Measurements from ENCODE around the gene OXER1. TPM values are rescaled to one million over a fixed set of nuclear protein-coding genes. Genes with fewer than 3 reads are reported as not detected.

OXER1 gene
- total and polyA plus RNA-seq, 2 of the 13 experiments (the other 11 are each of a cell fraction or from before 2014, with no cell fraction given): 8.0 to 9.0 TPM

DNA sequence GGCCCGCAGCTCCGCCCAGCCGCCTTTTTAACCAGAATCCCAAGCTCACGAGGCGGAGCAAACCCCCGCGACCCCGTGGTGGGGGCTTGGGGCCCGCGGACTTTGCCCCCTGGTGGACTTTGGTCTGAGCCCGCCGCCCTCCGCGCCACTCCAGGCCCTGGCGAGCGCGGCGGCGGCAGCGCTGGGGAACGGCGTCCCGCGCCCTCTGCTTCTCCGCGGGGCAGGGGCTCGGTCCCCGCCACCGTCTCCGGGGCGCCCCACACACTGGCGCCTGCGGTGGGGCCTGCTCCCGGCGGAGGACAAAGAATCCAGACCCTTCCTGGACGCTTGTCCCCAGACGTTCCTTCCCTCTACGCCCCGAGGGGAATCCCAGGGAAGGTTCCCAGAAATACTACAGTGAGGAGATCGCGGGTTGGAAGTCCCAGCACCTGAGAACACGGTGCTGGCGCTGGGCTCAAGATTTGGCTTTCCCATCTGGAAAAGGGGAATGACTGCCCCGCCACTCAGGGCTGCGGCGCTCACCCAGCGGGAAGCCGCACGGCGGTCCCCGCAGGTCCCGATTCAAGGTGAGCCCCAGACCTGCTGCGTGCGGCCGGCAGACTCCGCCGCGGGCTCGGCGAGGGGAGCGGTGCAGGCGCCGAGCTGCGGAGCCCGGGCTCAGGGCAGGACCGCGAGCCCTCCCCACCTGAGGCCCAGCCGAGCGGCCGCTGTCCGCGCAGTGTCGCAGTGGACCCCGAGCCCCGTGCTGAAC, 28.8 kb upstream of the OXER1 start, which contains the start of gene HAAO (continued):
- TF ChIP-seq ZNF737 (CRISPR knock-in tag; IDR thresholded peaks at IDR 0.05; ENCODE audit: borderline replicate concordance) (peak; percentile 59; the same call in 1 of the 2 replicates), YY1 (IDR thresholded peaks at IDR 0.05; ENCODE audit: insufficient read depth, insufficient replicate concordance, low read depth, low read length) (peak; percentile 90), TAF1 (CRISPR knock-in tag; IDR thresholded peaks at IDR 0.05) (peak; percentile 98), HNRNPUL1 (IDR thresholded peaks at IDR 0.05; ENCODE audit: low read depth, low read length) (no peak; the same call in none of the 2 replicates), HOXA7 (CRISPR knock-in tag; IDR thresholded peaks at IDR 0.05) (peak; percentile 33; the same call in 1 of the 2 replicates), ZNF564 (CRISPR knock-in tag; IDR thresholded peaks at IDR 0.05) (peak; percentile 93), SP4 (CRISPR knock-in tag; IDR thresholded peaks at IDR 0.05) (peak; percentile 89), ZNF562 (CRISPR knock-in tag; IDR thresholded peaks at IDR 0.05; ENCODE audit: borderline replicate concordance) (no peak; the same call in 1 of the 2 replicates), POLR2AphosphoS5 (IDR thresholded peaks at IDR 0.05; ENCODE audit: low read depth, low read length) (peak; percentile 97), ZFP37 (CRISPR knock-in tag; IDR thresholded peaks at IDR 0.05; ENCODE audit: borderline replicate concordance) (peak; percentile 80; the same call in 1 of the 2 replicates), NCOR1 (IDR thresholded peaks at IDR 0.05; ENCODE audit: borderline replicate concordance, low read length) (peak; percentile 100), BRD4 (CRISPR knock-in tag; IDR thresholded peaks at IDR 0.05) (peak; percentile 99), ZNF775 (CRISPR knock-in tag; IDR thresholded peaks at IDR 0.05; ENCODE audit: borderline replicate concordance) (peak; percentile 72), ZBTB7A (CRISPR knock-in tag; IDR thresholded peaks at IDR 0.05) (peak; percentile 99), RELA (CRISPR knock-in tag; IDR thresholded peaks at IDR 0.05) (peak; percentile 93)
- TF ChIP-seq, protein P1, sequence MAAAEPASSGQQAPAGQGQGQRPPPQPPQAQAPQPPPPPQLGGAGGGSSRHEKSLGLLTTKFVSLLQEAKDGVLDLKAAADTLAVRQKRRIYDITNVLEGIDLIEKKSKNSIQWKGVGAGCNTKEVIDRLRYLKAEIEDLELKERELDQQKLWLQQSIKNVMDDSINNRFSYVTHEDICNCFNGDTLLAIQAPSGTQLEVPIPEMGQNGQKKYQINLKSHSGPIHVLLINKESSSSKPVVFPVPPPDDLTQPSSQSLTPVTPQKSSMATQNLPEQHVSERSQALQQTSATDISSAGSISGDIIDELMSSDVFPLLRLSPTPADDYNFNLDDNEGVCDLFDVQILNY (CRISPR knock-in tag; conservative IDR thresholded peaks at IDR 0.05): peak; percentile 89
- TF ChIP-seq, protein P2, sequence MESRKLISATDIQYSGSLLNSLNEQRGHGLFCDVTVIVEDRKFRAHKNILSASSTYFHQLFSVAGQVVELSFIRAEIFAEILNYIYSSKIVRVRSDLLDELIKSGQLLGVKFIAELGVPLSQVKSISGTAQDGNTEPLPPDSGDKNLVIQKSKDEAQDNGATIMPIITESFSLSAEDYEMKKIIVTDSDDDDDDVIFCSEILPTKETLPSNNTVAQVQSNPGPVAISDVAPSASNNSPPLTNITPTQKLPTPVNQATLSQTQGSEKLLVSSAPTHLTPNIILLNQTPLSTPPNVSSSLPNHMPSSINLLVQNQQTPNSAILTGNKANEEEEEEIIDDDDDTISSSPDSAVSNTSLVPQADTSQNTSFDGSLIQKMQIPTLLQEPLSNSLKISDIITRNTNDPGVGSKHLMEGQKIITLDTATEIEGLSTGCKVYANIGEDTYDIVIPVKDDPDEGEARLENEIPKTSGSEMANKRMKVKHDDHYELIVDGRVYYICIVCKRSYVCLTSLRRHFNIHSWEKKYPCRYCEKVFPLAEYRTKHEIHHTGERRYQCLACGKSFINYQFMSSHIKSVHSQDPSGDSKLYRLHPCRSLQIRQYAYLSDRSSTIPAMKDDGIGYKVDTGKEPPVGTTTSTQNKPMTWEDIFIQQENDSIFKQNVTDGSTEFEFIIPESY (CRISPR knock-in tag; IDR thresholded peaks at IDR 0.05): peak; percentile 64
- TF ChIP-seq, protein P3, sequence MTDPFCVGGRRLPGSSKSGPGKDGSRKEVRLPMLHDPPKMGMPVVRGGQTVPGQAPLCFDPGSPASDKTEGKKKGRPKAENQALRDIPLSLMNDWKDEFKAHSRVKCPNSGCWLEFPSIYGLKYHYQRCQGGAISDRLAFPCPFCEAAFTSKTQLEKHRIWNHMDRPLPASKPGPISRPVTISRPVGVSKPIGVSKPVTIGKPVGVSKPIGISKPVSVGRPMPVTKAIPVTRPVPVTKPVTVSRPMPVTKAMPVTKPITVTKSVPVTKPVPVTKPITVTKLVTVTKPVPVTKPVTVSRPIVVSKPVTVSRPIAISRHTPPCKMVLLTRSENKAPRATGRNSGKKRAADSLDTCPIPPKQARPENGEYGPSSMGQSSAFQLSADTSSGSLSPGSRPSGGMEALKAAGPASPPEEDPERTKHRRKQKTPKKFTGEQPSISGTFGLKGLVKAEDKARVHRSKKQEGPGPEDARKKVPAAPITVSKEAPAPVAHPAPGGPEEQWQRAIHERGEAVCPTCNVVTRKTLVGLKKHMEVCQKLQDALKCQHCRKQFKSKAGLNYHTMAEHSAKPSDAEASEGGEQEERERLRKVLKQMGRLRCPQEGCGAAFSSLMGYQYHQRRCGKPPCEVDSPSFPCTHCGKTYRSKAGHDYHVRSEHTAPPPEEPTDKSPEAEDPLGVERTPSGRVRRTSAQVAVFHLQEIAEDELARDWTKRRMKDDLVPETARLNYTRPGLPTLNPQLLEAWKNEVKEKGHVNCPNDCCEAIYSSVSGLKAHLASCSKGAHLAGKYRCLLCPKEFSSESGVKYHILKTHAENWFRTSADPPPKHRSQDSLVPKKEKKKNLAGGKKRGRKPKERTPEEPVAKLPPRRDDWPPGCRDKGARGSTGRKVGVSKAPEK (CRISPR knock-in tag; IDR thresholded peaks at IDR 0.05; ENCODE audit: borderline replicate concordance): no peak; the same call in 1 of the 2 replicates
- TF ChIP-seq, protein P4, sequence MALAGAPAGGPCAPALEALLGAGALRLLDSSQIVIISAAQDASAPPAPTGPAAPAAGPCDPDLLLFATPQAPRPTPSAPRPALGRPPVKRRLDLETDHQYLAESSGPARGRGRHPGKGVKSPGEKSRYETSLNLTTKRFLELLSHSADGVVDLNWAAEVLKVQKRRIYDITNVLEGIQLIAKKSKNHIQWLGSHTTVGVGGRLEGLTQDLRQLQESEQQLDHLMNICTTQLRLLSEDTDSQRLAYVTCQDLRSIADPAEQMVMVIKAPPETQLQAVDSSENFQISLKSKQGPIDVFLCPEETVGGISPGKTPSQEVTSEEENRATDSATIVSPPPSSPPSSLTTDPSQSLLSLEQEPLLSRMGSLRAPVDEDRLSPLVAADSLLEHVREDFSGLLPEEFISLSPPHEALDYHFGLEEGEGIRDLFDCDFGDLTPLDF (CRISPR knock-in tag; IDR thresholded peaks at IDR 0.05): peak; percentile 95
- TF ChIP-seq, protein P5, sequence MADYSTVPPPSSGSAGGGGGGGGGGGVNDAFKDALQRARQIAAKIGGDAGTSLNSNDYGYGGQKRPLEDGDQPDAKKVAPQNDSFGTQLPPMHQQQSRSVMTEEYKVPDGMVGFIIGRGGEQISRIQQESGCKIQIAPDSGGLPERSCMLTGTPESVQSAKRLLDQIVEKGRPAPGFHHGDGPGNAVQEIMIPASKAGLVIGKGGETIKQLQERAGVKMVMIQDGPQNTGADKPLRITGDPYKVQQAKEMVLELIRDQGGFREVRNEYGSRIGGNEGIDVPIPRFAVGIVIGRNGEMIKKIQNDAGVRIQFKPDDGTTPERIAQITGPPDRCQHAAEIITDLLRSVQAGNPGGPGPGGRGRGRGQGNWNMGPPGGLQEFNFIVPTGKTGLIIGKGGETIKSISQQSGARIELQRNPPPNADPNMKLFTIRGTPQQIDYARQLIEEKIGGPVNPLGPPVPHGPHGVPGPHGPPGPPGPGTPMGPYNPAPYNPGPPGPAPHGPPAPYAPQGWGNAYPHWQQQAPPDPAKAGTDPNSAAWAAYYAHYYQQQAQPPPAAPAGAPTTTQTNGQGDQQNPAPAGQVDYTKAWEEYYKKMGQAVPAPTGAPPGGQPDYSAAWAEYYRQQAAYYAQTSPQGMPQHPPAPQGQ (CRISPR knock-in tag; IDR thresholded peaks at IDR 0.05; ENCODE audit: borderline replicate concordance): no peak
